Hepatocyte (in vitro differentiated cells): Measurements from ENCODE around the gene ADGB.

Experiments
- EZH2 ChIP-seq: fragments of 200-600 bp; sonication (generic); IDR thresholded peaks from 2 replicates; pipeline ENCODE4 v1.6.1; 2016; ENCODE audit warnings: antibody characterized with exemption, mild to moderate bottlenecking, borderline replicate concordance
- EZH2phosphoT487 ChIP-seq: fragments of 200-600 bp; sonication (generic); IDR thresholded peaks from one replicate; pipeline ENCODE4 v1.6.1; 2018; ENCODE audit warnings: antibody characterized with exemption, mild to moderate bottlenecking, low read depth, moderate library complexity; ENCODE audit not compliant: unreplicated experiment, severe bottlenecking
- TF ChIP-seq, protein P1 (sequence below): fragments of 200-600 bp; sonication (generic); IDR thresholded peaks from 2 replicates; pipeline ENCODE4 v1.5.1; 2016; ENCODE audit warnings: antibody characterized with exemption, mild to moderate bottlenecking; ENCODE audit not compliant: poor library complexity

DNA sequence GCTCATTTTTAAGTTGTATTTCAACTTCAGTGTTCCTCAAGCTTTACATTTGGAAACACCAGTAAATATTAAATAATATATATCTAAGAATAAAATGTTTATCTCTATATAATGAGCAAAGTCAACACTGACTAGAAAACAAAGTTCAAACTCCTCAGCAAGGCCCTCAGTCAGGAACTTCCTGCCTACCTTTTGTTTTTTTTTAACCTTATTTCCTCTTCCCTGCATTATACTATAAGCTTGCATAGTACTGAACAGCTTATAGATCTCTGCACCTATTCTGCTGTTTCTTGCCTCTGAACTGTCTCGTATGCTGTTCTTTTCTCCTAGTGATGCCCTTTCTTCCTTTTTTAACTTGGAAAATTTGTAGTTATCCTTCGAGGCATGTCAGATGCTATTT lies 29.6 kb downstream of the ADGB start:
- TF ChIP-seq, protein P1, sequence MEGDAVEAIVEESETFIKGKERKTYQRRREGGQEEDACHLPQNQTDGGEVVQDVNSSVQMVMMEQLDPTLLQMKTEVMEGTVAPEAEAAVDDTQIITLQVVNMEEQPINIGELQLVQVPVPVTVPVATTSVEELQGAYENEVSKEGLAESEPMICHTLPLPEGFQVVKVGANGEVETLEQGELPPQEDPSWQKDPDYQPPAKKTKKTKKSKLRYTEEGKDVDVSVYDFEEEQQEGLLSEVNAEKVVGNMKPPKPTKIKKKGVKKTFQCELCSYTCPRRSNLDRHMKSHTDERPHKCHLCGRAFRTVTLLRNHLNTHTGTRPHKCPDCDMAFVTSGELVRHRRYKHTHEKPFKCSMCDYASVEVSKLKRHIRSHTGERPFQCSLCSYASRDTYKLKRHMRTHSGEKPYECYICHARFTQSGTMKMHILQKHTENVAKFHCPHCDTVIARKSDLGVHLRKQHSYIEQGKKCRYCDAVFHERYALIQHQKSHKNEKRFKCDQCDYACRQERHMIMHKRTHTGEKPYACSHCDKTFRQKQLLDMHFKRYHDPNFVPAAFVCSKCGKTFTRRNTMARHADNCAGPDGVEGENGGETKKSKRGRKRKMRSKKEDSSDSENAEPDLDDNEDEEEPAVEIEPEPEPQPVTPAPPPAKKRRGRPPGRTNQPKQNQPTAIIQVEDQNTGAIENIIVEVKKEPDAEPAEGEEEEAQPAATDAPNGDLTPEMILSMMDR: no peak
- TF ChIP-seq EZH2: no peak
- no peak for TF ChIP-seq EZH2phosphoT487
